Endothelial cell (in vitro differentiated cells): Measurements from ENCODE around the gene YY1AP1. TPM values are rescaled to one million over a fixed set of nuclear protein-coding genes. Genes with fewer than 3 reads are reported as not detected.
"Not testable (repeated sequence)": the region's sequence is repeated elsewhere in the genome, so short reads cannot be mapped to it uniquely, and the experiment has no call there.

ENCODE experiments used
- DNase-seq: peaks from one replicate; pipeline ENCODE4 v3.0.0; 2021; ENCODE audit warnings: low spot score
- H3K27ac Mint-ChIP-seq: one replicate; pipeline ENCODE4 v1.8.0; 2021; ENCODE audit warnings: mixed read lengths, inconsistent platforms; ENCODE audit not compliant: unreplicated experiment
- H3K27me3 Mint-ChIP-seq: one replicate; pipeline ENCODE4 v1.8.0; 2021; ENCODE audit warnings: mild to moderate bottlenecking, moderate library complexity, mixed read lengths, inconsistent platforms; ENCODE audit not compliant: unreplicated experiment
- H3K36me3 Mint-ChIP-seq: one replicate; pipeline ENCODE4 v1.8.0; 2021; ENCODE audit warnings: mild to moderate bottlenecking, low read depth, mixed read lengths, inconsistent platforms; ENCODE audit not compliant: unreplicated experiment
- H3K4me1 Mint-ChIP-seq: one replicate; pipeline ENCODE4 v1.8.0; 2021; ENCODE audit warnings: mild to moderate bottlenecking, mixed read lengths, inconsistent platforms; ENCODE audit not compliant: unreplicated experiment
- H3K4me3 Mint-ChIP-seq: one replicate; pipeline ENCODE4 v1.8.0; 2021; ENCODE audit warnings: mild to moderate bottlenecking, mixed read lengths, inconsistent platforms; ENCODE audit not compliant: unreplicated experiment
- H3K9me3 Mint-ChIP-seq: one replicate; pipeline ENCODE4 v1.8.0; 2021; ENCODE audit warnings: mixed read lengths, inconsistent platforms; ENCODE audit not compliant: unreplicated experiment
- long read RNA-seq: library from polyadenylated mRNA; unstranded; transcript quantifications from one replicate; pipeline ENCODE4 v2.0.0, GENCODE V29; 2020; ENCODE audit not compliant: unreplicated experiment
- total RNA-seq: library from RNA; stranded (reverse); fragmentation: NEBNext Ultra II Directional; extraction: Animal tissue kit (Norgen Biotek cat#: 25700); gene quantifications from one replicate; pipeline ENCODE4 v1.2.1, GENCODE V29; 2021; ENCODE audit not compliant: unreplicated experiment
- TF ChIP-seq, protein P1 (sequence below): fragments of 200-600 bp; sonication (generic); IDR thresholded peaks from one replicate; pipeline ENCODE4 v1.5.0; 2021; ENCODE audit warnings: antibody characterized with exemption; ENCODE audit not compliant: unreplicated experiment

The YY1AP1 gene, protein sequence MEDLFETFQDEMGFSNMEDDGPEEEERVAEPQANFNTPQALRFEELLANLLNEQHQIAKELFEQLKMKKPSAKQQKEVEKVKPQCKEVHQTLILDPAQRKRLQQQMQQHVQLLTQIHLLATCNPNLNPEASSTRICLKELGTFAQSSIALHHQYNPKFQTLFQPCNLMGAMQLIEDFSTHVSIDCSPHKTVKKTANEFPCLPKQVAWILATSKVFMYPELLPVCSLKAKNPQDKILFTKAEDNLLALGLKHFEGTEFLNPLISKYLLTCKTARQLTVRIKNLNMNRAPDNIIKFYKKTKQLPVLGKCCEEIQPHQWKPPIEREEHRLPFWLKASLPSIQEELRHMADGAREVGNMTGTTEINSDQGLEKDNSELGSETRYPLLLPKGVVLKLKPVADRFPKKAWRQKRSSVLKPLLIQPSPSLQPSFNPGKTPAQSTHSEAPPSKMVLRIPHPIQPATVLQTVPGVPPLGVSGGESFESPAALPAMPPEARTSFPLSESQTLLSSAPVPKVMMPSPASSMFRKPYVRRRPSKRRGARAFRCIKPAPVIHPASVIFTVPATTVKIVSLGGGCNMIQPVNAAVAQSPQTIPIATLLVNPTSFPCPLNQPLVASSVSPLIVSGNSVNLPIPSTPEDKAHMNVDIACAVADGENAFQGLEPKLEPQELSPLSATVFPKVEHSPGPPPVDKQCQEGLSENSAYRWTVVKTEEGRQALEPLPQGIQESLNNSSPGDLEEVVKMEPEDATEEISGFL
- 42.3 TPM for total RNA-seq
- long read RNA-seq, partial matches to known transcripts = 2 of 9 reads
- long read RNA-seq, other reads (novel, unspliced or antisense) = 4 of 9 reads

DNA sequence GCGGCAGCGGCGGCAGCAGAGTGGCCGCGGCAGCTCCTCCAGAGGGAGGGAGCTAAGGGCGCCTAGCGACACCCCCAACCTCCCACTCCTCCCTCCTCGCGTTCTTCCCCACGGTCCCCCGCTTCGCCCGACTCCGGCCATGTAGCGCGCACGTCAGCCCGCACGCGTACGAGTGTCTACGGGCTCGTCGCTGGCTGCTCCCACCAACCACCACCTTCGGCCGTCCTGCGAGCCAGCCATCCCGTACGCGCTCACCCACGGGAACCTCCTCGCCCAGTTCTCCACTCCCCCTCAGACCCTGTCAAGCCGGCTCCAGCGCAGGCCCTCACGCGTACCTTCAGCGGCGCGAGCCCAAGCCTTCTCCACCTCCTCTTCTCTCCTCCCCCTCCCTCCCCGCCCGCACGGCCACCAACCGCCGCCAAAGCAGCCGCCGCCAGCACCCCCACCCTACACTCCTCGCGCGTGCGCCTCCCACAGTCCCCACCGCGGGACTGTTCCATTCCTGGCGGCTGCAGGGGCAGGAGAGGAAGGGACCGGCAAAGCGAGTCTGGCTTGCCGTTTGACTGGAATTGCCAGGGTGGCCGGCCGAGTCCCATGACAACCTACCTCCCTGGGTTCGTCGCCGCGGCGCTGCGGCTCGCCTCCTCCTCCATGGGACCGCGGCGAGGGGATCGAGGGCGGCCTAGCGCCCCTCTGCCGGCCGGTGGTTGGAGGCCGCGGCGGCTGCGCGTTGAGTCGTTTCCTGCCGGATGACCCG is at the start of gene YY1AP1:
TSS of gene YY1AP1 (minus strand) at position 451 of the 757 bp plus-strand sequence. CDS start 8,338 bp downstream, outside the sequence.
- TF ChIP-seq, protein P1, sequence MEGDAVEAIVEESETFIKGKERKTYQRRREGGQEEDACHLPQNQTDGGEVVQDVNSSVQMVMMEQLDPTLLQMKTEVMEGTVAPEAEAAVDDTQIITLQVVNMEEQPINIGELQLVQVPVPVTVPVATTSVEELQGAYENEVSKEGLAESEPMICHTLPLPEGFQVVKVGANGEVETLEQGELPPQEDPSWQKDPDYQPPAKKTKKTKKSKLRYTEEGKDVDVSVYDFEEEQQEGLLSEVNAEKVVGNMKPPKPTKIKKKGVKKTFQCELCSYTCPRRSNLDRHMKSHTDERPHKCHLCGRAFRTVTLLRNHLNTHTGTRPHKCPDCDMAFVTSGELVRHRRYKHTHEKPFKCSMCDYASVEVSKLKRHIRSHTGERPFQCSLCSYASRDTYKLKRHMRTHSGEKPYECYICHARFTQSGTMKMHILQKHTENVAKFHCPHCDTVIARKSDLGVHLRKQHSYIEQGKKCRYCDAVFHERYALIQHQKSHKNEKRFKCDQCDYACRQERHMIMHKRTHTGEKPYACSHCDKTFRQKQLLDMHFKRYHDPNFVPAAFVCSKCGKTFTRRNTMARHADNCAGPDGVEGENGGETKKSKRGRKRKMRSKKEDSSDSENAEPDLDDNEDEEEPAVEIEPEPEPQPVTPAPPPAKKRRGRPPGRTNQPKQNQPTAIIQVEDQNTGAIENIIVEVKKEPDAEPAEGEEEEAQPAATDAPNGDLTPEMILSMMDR = no peak
- Mint-ChIP-seq H3K4me3 (peak within 1 kb of the TSS; percentile 97), H3K4me1 (peaks cover 29% of the 10 kb centered on the region), H3K9me3 (no peaks in the 10 kb centered on the region), H3K36me3 (peaks cover 31% of the 10 kb centered on the region), H3K27me3 (peaks cover 8% of the 10 kb centered on the region), H3K27ac (peak within 1 kb of the TSS; percentile 97)
- DNase-seq = peak; percentile 84

DNA sequence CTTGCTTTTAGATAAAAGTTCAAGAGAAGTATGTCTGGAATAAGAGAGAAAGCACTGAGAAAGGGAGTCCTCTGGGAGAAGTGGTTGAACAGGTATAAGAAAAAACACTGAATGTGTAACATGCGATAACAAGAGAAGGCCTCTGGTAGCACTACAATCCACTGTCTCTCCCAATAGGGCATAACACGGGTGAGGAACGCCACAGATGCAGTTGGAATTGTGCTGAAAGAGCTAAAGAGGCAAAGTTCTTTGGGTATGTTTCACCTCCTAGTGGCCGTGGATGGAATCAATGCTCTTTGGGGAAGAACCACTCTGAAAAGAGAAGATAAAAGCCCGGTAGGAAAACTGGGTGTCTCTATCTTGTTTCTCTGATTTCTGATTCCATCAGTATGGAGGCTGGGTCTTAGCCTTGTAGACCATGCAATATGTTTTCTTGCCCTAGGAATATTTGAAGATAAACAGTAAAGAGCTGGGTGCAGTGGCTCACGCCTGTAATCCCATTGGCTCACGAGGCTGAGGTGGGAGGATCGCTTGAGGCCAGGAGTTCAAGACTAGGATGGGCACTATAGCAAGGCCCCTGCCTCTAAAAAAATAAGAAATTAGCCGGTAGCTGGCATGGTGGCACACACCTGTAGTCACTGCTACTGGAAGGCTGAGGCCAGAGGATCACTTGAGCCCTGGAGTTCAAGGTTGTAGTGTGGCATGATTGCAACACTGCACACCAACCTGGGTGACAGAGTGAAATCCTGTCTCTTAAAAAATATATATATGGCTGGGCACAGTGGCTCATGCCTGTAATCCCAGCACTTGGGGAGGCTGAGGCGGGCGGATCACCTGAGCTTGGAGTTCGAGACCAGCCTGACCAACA is 40.7 kb upstream of the YY1AP1 start:
- Mint-ChIP-seq H3K4me3 (peak overlapping the region; percentile 7), H3K27ac (peak overlapping the region; percentile 57), H3K9me3 (no peaks in the 10 kb centered on the region), H3K27me3 (no peaks in the 10 kb centered on the region), H3K36me3 (peaks cover 3% of the 10 kb centered on the region), H3K4me1 (peaks cover 6% of the 10 kb centered on the region)
- TF ChIP-seq, protein P1 = peak; percentile 71
- DNase-seq = peak; percentile 57

DNA sequence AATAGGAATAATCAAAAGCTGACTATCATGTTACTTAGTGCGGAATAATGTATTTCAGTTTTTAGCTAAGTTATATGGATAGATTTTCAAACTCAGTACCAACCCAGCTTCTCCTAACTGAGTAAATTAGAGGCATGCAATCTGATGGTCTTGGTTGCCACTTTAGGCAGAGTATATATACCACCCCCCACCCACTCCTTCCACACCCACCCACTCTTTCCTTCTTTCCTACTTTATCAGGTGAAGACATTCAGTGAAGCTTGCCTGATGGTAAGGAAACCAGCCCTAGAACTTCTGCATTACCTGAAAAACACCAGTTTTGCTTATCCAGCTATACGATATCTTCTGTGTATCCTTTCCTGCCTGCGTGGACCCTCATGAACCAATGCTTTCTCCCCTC is 36.6 kb upstream of the YY1AP1 start:
- TF ChIP-seq, protein P1 = no peak
- H3K9me3 Mint-ChIP-seq = no peaks in the 10 kb centered on the region
- H3K4me1 Mint-ChIP-seq = peaks cover 6% of the 10 kb centered on the region
- H3K36me3 Mint-ChIP-seq = peaks cover 7% of the 10 kb centered on the region
- H3K27ac Mint-ChIP-seq = peak overlapping the region; percentile 70
- H3K27me3 Mint-ChIP-seq = no peaks in the 10 kb centered on the region
- no peak for DNase-seq
- no peak overlapping the region for H3K4me3 Mint-ChIP-seq

DNA sequence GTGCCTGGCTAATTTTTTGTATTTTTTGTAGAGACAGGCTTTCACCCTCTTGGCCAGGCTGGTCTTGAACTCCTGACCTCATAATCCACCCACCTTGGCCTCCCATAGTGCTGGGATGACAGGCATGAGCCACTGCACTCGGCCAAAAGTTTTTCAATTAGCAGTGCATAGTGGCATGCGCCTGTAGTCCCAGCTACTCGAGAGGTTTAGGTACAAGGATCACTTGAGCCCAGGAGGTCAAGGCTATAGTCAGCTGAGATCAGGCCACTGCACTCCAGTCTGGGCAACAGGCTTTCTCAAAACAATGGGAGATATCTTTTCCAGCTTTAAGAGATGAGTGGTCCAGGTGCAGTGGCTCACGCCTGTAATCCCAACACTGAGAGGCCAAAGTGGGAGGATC is 31.1 kb upstream of the YY1AP1 start:
- peaks cover 13% of the 10 kb centered on the region for H3K36me3 Mint-ChIP-seq
- no peak for DNase-seq
- no peaks in the 10 kb centered on the region for H3K9me3 Mint-ChIP-seq
- no peak overlapping the region for H3K27ac Mint-ChIP-seq
- TF ChIP-seq, protein P1 = no peak
- peaks cover 2% of the 10 kb centered on the region for H3K27me3 Mint-ChIP-seq
- no peaks in the 10 kb centered on the region for H3K4me1 Mint-ChIP-seq
- H3K4me3 Mint-ChIP-seq = no peak overlapping the region

DNA sequence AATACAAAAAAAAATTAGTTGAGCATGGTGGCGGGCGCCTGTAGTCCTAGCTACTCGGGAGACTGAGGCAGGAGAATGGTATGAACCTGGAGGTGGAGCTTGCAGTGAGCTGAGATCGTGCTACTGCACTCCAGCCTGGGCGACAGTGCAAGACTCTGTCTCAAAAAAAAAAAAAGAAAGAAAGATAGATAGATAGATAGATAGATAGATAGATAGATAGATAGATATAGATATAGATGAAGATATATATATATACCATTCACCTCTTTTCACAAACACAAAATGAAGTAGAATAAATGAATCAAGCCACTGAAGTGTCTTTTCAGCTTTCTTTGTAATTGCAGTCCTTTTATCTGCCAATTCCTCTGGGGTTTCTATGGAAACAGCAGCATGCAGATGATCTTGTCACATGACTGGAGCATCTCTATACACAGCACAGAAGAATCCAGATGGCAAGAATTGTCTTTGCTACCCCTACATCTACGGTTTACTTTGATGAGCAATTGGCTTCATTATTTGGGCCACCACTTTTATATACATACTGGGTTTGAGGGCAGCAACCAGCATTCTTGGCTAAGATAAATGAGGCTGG is 30.0 kb upstream of the YY1AP1 start:
- DNase-seq, H3K4me3 Mint-ChIP-seq, H3K27ac Mint-ChIP-seq, H3K27me3 Mint-ChIP-seq, H3K9me3 Mint-ChIP-seq, H3K4me1 Mint-ChIP-seq: not testable (repeated sequence)
- peaks cover 13% of the 10 kb centered on the region for H3K36me3 Mint-ChIP-seq
